Endodermal cell (in vitro differentiated cells): Measurements from ENCODE around the gene HORMAD1. TPM values are rescaled to one million over a fixed set of nuclear protein-coding genes. Genes with fewer than 3 reads are reported as not detected.

Source experiments
- DNase-seq: peaks from one replicate; pipeline ENCODE4 v3.0.0-alpha.2; 2017
- H3K27ac ChIP-seq: 2 replicates; pipeline ENCODE4 v1.5.1; 2013; ENCODE audit warnings: mild to moderate bottlenecking, low read depth, low read length, moderate library complexity
- H3K27me3 ChIP-seq: 2 replicates; pipeline ENCODE4 v1.6.1; 2013; ENCODE audit warnings: mild to moderate bottlenecking, low read length, moderate library complexity; ENCODE audit not compliant: insufficient read depth, control insufficient read depth, poor library complexity, severe bottlenecking
- H3K36me3 ChIP-seq: 2 replicates; pipeline ENCODE4 v1.7.0; 2013; ENCODE audit warnings: mild to moderate bottlenecking, low read length, moderate library complexity; ENCODE audit not compliant: control insufficient read depth, insufficient read depth
- H3K4me1 ChIP-seq: one replicate; pipeline ENCODE4 v1.7.0; 2013; ENCODE audit warnings: low read length; ENCODE audit not compliant: control insufficient read depth, insufficient read depth
- H3K4me3 ChIP-seq: 2 replicates; pipeline ENCODE4 v1.5.1; 2013; ENCODE audit warnings: mild to moderate bottlenecking, low read length, moderate library complexity
- H3K9ac ChIP-seq: 2 replicates; pipeline ENCODE4 v1.6.1; 2013; ENCODE audit warnings: mild to moderate bottlenecking, low read length, moderate library complexity; ENCODE audit not compliant: poor library complexity, severe bottlenecking; ENCODE audit errors: extremely low read depth
- H3K9me3 ChIP-seq: 2 replicates; pipeline ENCODE4 v1.6.1; 2013; ENCODE audit warnings: mild to moderate bottlenecking, low read length, moderate library complexity; ENCODE audit not compliant: control insufficient read depth
- H3K27ac Mint-ChIP-seq: 2 replicates; pipeline ENCODE4 v1.8.0; 2020; ENCODE audit warnings: mixed read lengths
- H3K27me3 Mint-ChIP-seq: 2 replicates; pipeline ENCODE4 v1.8.0; 2021; ENCODE audit warnings: mild to moderate bottlenecking, mixed read lengths; ENCODE audit not compliant: insufficient read depth
- H3K36me3 Mint-ChIP-seq: 2 replicates; pipeline ENCODE4 v1.8.0; 2020; ENCODE audit warnings: low read depth, mixed read lengths
- H3K4me1 Mint-ChIP-seq: 2 replicates; pipeline ENCODE4 v1.8.0; 2020; ENCODE audit warnings: mixed read lengths
- H3K4me3 Mint-ChIP-seq: 2 replicates; pipeline ENCODE4 v1.8.0; 2020; ENCODE audit warnings: mild to moderate bottlenecking, moderate library complexity, mixed read lengths
- H3K9me3 Mint-ChIP-seq: 2 replicates; pipeline ENCODE4 v1.8.0; 2020; ENCODE audit warnings: mild to moderate bottlenecking, mixed read lengths
- WGBS, 2 experiments: methylation state at CpG; one replicate each; pipeline versions ENCODE4 v1.1.5 to v1.1.7; 2013; ENCODE audit warnings: missing lambda C conversion rate in 2 of 2, mixed read lengths in 1 of 2; ENCODE audit not compliant: insufficient coverage in 1 of 2, insufficient read length in 1 of 2; 5-methylcytosine and 5-hydroxymethylcytosine counted together
- total RNA-seq, 2 donors: library from RNA; stranded (reverse); fragmentation: NEBNext Ultra II Directional in 1 of 2; extraction: Animal tissue kit (Norgen Biotek cat#: 25700) in 1 of 2; gene quantifications; 2 replicates in 1 of 2; 3 replicates in 1 of 2; pipeline ENCODE4 v1.2.1, GENCODE V29; 2021
- TF ChIP-seq, protein P1 (sequence below): fragments of 200-600 bp; sonication (generic); conservative IDR thresholded peaks from 2 replicates; pipeline ENCODE4 v1.5.0; 2021; ENCODE audit warnings: antibody characterized with exemption, mild to moderate bottlenecking

HORMAD1 gene
- total RNA-seq, 2 donors from 2014 or later = not detected

DNA sequence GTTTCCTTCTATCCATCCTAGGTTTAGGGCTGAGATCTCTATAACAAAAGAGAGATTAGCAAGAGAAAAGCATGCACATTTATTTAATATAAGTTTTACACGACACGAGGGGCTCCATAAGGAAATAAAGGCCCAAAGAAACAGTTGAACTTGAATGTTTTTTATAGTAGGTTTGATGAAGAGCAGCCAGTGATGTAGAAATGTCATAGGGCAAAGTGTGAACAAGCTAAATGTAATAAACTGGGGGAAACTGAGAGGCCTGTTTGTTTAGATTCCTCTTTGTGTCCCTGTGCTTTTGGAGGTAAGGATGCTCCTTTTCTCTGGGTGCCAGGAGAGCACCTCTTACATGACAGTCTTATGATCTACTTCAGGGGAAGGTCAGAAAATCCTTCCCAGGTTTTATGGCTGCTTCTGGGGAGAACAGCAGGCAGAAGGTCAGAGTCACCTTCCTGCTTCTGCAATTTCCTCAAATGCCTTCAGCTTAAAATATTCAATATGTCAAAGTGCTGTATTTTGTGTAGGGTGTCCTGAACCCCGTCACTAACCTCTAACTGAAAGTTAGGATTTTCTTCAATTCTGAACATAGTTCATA, 9.5 kb upstream of the HORMAD1 start:
- Histone ChIP-seq H3K4me3 (no peak overlapping the region), H3K4me1 (no peaks in the 10 kb centered on the region), H3K27ac (no peak overlapping the region), H3K9me3 (no peaks in the 10 kb centered on the region), H3K27me3 (no peaks in the 10 kb centered on the region), H3K9ac (no peak overlapping the region), H3K36me3 (no peaks in the 10 kb centered on the region)
- Mint-ChIP-seq H3K4me3 (no peak overlapping the region), H3K27me3 (no peaks in the 10 kb centered on the region), H3K4me1 (no peaks in the 10 kb centered on the region), H3K9me3 (peaks cover 7% of the 10 kb centered on the region), H3K36me3 (no peaks in the 10 kb centered on the region), H3K27ac (no peak overlapping the region)
- DNase-seq = no peak
- TF ChIP-seq, protein P1, sequence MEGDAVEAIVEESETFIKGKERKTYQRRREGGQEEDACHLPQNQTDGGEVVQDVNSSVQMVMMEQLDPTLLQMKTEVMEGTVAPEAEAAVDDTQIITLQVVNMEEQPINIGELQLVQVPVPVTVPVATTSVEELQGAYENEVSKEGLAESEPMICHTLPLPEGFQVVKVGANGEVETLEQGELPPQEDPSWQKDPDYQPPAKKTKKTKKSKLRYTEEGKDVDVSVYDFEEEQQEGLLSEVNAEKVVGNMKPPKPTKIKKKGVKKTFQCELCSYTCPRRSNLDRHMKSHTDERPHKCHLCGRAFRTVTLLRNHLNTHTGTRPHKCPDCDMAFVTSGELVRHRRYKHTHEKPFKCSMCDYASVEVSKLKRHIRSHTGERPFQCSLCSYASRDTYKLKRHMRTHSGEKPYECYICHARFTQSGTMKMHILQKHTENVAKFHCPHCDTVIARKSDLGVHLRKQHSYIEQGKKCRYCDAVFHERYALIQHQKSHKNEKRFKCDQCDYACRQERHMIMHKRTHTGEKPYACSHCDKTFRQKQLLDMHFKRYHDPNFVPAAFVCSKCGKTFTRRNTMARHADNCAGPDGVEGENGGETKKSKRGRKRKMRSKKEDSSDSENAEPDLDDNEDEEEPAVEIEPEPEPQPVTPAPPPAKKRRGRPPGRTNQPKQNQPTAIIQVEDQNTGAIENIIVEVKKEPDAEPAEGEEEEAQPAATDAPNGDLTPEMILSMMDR = no peak
- 92 to 96% methylated on average over 2 to 3 of the region's 3 CpGs for WGBS, 2 experiments

DNA sequence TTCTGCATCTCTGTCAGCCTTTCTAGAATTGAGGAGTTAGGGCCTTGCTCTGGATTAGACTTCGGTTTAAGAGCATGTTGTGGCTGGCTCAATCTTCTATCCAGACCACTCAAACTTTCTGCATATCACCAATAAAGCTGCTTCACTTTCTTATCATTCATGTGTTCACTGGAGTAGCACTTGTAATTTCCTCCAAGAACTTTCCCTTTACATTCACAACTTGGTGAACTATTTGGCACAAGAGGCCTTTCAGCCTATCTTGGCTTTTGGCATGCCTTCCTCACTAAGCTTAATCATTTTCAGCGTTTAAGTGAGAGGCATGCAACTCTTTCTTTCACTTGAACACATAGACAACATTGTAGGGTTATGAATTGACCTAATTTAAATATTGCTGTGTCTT, 3.6 kb upstream of the HORMAD1 start:
- no peak overlapping the region for H3K4me3 Mint-ChIP-seq

GRCh38 chr1:150720098-150720497, 597 bp downstream of the HORMAD1 start:
- peaks cover 7% of the 10 kb centered on the region for H3K9me3 Mint-ChIP-seq
- no peak overlapping the region for H3K27ac Mint-ChIP-seq
- 96 to 97% methylated on average over 18 to 21 of the region's 21 CpGs for WGBS, 2 experiments
- H3K4me3 Mint-ChIP-seq = no peak overlapping the region
- Histone ChIP-seq H3K9me3 (peaks cover 7% of the 10 kb centered on the region), H3K36me3 (no peaks in the 10 kb centered on the region), H3K27me3 (no peaks in the 10 kb centered on the region), H3K4me1 (no peaks in the 10 kb centered on the region), H3K27ac (no peak overlapping the region), H3K4me3 (no peak overlapping the region), H3K9ac (no peak overlapping the region)
- H3K36me3 Mint-ChIP-seq = no peaks in the 10 kb centered on the region
- TF ChIP-seq, protein P1 = no peak
- H3K4me1 Mint-ChIP-seq = no peaks in the 10 kb centered on the region
- no peak for DNase-seq
- H3K27me3 Mint-ChIP-seq = no peaks in the 10 kb centered on the region

More for the DNA sequence above, 3.6 kb upstream of the HORMAD1 start:
- 93 to 100% methylated on average over 1 to 2 of the region's 2 CpGs for WGBS, 2 experiments
- Mint-ChIP-seq H3K36me3 (no peaks in the 10 kb centered on the region), H3K27me3 (no peaks in the 10 kb centered on the region), H3K9me3 (peaks cover 7% of the 10 kb centered on the region), H3K4me1 (no peaks in the 10 kb centered on the region), H3K27ac (no peak overlapping the region)
- H3K4me3 ChIP-seq = no peak overlapping the region
- H3K4me1 ChIP-seq = no peaks in the 10 kb centered on the region
- TF ChIP-seq, protein P1 = no peak
- peaks cover 7% of the 10 kb centered on the region for H3K9me3 ChIP-seq
- H3K36me3 ChIP-seq = no peaks in the 10 kb centered on the region
- no peak overlapping the region for H3K9ac ChIP-seq
- no peak overlapping the region for H3K27ac ChIP-seq
- no peaks in the 10 kb centered on the region for H3K27me3 ChIP-seq
- DNase-seq = no peak
